Transverse colon (tissue), 4 donors: ENCODE data around the gene SLC35G1. TPM values are rescaled to one million over a fixed set of nuclear protein-coding genes. Genes with fewer than 3 reads are reported as not detected.
A peak's percentile ranks its signal among the peaks of the same experiment; 100 is the strongest.

Experiments used
- DNase-seq: peaks from one replicate; pipeline ENCODE4 v3.0.0-alpha.2; 2019
- H3K27ac ChIP-seq, 4 donors: fragments of 200-600 bp; sonication (generic); 2 replicates each; pipeline ENCODE4 v1.5.1; 2016 to 2018; ENCODE audit warnings: inconsistent platforms in 4 of 4
- H3K27me3 ChIP-seq: fragments of 200-600 bp; sonication (generic); 2 replicates; pipeline ENCODE4 v1.5.1; 2017; ENCODE audit warnings: inconsistent platforms
- H3K36me3 ChIP-seq, 4 donors: fragments of 200-600 bp; sonication (generic); 2 replicates each; pipeline ENCODE4 v1.5.1; 2017 to 2019; ENCODE audit warnings: inconsistent platforms in 4 of 4
- H3K4me1 ChIP-seq, 4 donors: fragments of 200-600 bp; sonication (generic); 2 replicates each; pipeline ENCODE4 v1.5.1; 2017 to 2020; ENCODE audit warnings: inconsistent platforms in 4 of 4
- H3K4me3 ChIP-seq, 4 donors: fragments of 200-600 bp; sonication (generic); 1 replicate in 1 of 4; 2 replicates in 3 of 4; pipeline versions ENCODE4 v1.5.1 to v1.6.1; 2017 to 2019; ENCODE audit warnings: inconsistent platforms in 4 of 4
- H3K9me3 ChIP-seq, 2 donors: fragments of 200-600 bp; sonication (generic); 2 replicates each; pipeline ENCODE4 v1.5.1; 2017 to 2019; ENCODE audit warnings: inconsistent platforms in 2 of 2
- EP300 ChIP-seq: sonication (generic); formaldehyde crosslinking; IDR thresholded peaks from one replicate; pipeline ENCODE4 v1.6.1; 2017; ENCODE audit warnings: antibody characterized with exemption, low read depth
- POLR2A ChIP-seq: fragments of 450-650 bp; IDR thresholded peaks from one replicate; pipeline ENCODE4 v1.6.1; 2016; ENCODE audit warnings: antibody characterized with exemption, mild to moderate bottlenecking, moderate library complexity
- POLR2AphosphoS5 ChIP-seq, 3 donors: sonication (generic); formaldehyde crosslinking; IDR thresholded peaks; one replicate each; pipeline ENCODE4 v1.6.1; 2016; ENCODE audit warnings: antibody characterized with exemption in 3 of 3
- WGBS, 2 donors: methylation state at CpG; one replicate each; pipeline ENCODE4 v1.1.5; 2018; ENCODE audit warnings: low coverage in 1 of 2; 5-methylcytosine and 5-hydroxymethylcytosine counted together
- in situ Hi-C, 4 donors: fragments of 200-750 bp; cut with MboI; loops; one replicate each; pipeline versions ENCODE4 v1.15.0 to v1.15.1; 2017; ENCODE audit warnings: low sequenced_read_pairs in 3 of 4, low pct_ligation_motif_present in 1 of 4, low pct_unique_long_range_greater_than_20kb in 1 of 4
- intact Hi-C: fragments of 100-400 bp; cut with DNase I; formaldehyde crosslinking; loops from one replicate; pipeline ENCODE4 v1.15.1; 2023; ENCODE audit warnings: low total_unique reads
- total RNA-seq, 4 donors: library from RNA; depleted of rRNA; stranded (reverse); fragments of >200 nt; gene quantifications; one replicate each; pipeline ENCODE4 v1.1.0, GENCODE V29; 2016
- TF ChIP-seq, protein P1 (sequence below), 5 experiments: fragments of 200-600 bp in 3 of 5; fragments of 450-650 bp in 2 of 5; sonication (generic) in 3 of 5; IDR thresholded peaks; 1 replicate in 2 of 5; 2 replicates in 3 of 5; pipeline ENCODE4 v1.5.1; 2016 to 2017; ENCODE audit warnings: antibody characterized with exemption in 5 of 5, inconsistent platforms in 3 of 5, mild to moderate bottlenecking in 2 of 5, moderate library complexity in 1 of 5

The SLC35G1 gene
- total RNA-seq, 4 donors from 2014 or later: 7.4 to 42.1 (median 28.9) TPM

DNA sequence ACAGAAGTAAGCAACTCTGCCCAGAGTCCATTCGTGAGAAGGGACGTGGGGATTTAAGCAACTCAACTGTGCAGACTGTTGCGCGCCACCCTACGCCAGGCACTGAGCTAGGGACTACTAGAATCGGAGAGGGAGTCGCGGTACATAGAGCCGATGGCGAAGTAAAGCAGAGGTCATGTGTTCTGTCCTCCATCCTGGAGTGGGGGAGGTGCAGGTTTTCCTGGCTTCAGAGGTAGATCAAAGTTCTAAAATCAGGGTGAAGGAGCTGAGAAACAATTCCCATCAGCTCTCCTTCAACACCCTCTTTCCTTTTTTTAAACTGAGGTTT, 23.2 kb downstream of the SLC35G1 start:
- Histone ChIP-seq H3K27me3 (no peaks in the 10 kb centered on the region), H3K9me3 (no peaks in the 10 kb centered on the region), H3K27ac (no peak overlapping the region), H3K4me1 (peaks cover 0 to 8% (median 0%) of the 10 kb centered on the region in 4 donors), H3K4me3 (peak overlapping the region in 2 of 4 donors; percentile 2 to 12), H3K36me3 (no peaks in the 10 kb centered on the region)
- 53 to 74% methylated on average over 8 to 10 of the region's 10 CpGs for WGBS, 2 donors
- DNase-seq: no peak
- in situ Hi-C loops (loop anchor here in 3 of 4 donors (10.0 to 25.0 kb wide), 2 partner anchors 395 to 398 kb away; no protein-coding TSS in a partner anchor), intact Hi-C loops (loop anchor here (2.0 kb wide), 1 partner anchor 402 kb away; no protein-coding TSS in a partner anchor)
- TF ChIP-seq, protein P1, sequence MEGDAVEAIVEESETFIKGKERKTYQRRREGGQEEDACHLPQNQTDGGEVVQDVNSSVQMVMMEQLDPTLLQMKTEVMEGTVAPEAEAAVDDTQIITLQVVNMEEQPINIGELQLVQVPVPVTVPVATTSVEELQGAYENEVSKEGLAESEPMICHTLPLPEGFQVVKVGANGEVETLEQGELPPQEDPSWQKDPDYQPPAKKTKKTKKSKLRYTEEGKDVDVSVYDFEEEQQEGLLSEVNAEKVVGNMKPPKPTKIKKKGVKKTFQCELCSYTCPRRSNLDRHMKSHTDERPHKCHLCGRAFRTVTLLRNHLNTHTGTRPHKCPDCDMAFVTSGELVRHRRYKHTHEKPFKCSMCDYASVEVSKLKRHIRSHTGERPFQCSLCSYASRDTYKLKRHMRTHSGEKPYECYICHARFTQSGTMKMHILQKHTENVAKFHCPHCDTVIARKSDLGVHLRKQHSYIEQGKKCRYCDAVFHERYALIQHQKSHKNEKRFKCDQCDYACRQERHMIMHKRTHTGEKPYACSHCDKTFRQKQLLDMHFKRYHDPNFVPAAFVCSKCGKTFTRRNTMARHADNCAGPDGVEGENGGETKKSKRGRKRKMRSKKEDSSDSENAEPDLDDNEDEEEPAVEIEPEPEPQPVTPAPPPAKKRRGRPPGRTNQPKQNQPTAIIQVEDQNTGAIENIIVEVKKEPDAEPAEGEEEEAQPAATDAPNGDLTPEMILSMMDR (IDR thresholded peaks at IDR 0.05): no peak
- TF ChIP-seq EP300 (no peak), POLR2A (no peak), POLR2AphosphoS5 (IDR thresholded peaks at IDR 0.05) (no peak)

DNA sequence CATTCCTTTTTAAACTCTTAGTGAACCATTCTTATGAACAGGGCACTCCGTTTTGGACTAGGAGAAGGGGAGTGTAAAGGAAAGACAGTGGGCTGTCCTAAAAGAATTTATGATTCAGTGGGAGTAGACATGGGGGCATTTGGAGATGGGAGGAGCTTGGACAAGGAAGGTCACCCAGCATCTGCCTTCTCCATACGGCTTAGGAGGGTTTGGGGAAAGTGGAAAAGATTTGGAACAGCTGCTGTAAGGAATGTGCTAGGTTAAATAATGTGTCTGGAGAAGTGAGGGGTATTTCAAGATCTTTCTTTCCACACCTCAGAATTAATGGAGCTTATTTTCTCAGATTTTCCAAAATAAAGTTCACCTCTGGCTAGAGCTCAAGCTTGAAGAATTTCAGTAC, 24.0 kb downstream of the SLC35G1 start:
- Histone ChIP-seq H3K27ac (no peak overlapping the region), H3K4me1 (peaks cover 0 to 8% (median 0%) of the 10 kb centered on the region in 4 donors), H3K4me3 (no peak overlapping the region), H3K36me3 (no peaks in the 10 kb centered on the region), H3K27me3 (no peaks in the 10 kb centered on the region), H3K9me3 (no peaks in the 10 kb centered on the region)
- DNase-seq: no peak
- 64 to 100% methylated on average over 1 to 2 of the region's 2 CpGs for WGBS, 2 donors
- no peak for TF ChIP-seq POLR2AphosphoS5 (IDR thresholded peaks at IDR 0.05)
- TF ChIP-seq POLR2A: no peak
- TF ChIP-seq, protein P1 (IDR thresholded peaks at IDR 0.05): no peak
- in situ Hi-C loops (loop anchor here in 3 of 4 donors (10.0 to 25.0 kb wide), 2 partner anchors 394 to 397 kb away; no protein-coding TSS in a partner anchor), intact Hi-C loops (loop anchor here (2.0 kb wide), 1 partner anchor 401 kb away; no protein-coding TSS in a partner anchor)

DNA sequence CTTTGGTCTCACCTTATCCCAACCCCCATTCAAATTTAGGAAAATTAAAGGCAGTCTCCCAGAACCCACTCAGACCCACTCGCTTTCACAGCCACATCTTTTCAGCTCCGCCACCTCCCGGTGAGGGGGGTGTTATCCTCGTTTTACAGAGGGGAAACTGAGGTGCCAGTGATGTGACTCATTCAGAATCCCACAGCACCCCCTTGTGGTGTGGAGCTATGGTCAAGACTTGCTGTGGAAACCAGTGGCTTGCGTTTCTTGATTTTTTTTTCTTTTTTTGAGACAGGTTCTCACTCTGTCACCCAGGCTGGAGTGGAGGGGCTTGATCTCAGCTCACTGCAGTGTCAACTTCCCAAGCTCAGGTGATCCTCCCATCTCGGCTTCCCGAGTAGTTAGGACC, 27.6 kb downstream of the SLC35G1 start:
- Histone ChIP-seq H3K27me3 (no peaks in the 10 kb centered on the region), H3K36me3 (no peaks in the 10 kb centered on the region), H3K9me3 (no peaks in the 10 kb centered on the region), H3K27ac (no peak overlapping the region), H3K4me3 (no peak overlapping the region), H3K4me1 (peaks cover 0 to 8% (median 0%) of the 10 kb centered on the region in 4 donors)
- TF ChIP-seq EP300: no peak
- TF ChIP-seq POLR2A: no peak
- TF ChIP-seq POLR2AphosphoS5 (IDR thresholded peaks at IDR 0.05): no peak
- TF ChIP-seq, protein P1 (IDR thresholded peaks at IDR 0.05): peak in 4 of 5 experiments; percentile 26 to 34 (median 30)
- in situ Hi-C loops: loop anchor here in 2 of 4 donors (25.0 kb wide), 1 partner anchor 391 kb away; no protein-coding TSS in a partner anchor
- 80 to 89% methylated on average over 7 of the region's 7 CpGs for WGBS, 2 donors
- peak; percentile 13 for DNase-seq
- intact Hi-C loops: no loop called here

DNA sequence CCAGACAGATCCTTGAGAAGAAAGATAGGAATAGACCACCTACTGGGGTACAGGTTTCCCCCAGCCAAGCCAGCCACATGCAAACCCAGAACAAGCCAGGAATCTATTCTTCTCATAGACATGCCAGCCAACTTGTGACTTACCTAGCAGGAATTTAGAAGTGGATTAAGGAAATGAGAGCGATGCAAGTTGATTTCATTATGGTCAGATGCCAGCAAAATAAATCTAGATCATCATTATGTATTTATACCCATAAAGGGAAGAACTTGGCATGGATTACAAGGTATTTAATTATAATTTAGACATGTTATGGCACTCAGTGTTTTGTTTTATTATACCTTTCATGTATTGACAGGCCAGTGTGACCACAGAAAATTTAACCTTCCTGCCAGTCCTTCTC, 32.8 kb downstream of the SLC35G1 start:
- Histone ChIP-seq H3K27me3 (no peaks in the 10 kb centered on the region), H3K27ac (no peak overlapping the region), H3K36me3 (no peaks in the 10 kb centered on the region), H3K4me3 (no peak overlapping the region), H3K9me3 (no peaks in the 10 kb centered on the region), H3K4me1 (no peaks in the 10 kb centered on the region)
- WGBS, 2 donors: 95 to 100% methylated on average over 1 of the region's 1 CpG
- intact Hi-C loops: no loop called here
- in situ Hi-C loops: no loop called here
- DNase-seq: no peak
- TF ChIP-seq POLR2AphosphoS5 (IDR thresholded peaks at IDR 0.05): no peak
- no peak for TF ChIP-seq POLR2A
- TF ChIP-seq, protein P1 (IDR thresholded peaks at IDR 0.05): no peak
- TF ChIP-seq EP300: no peak
